K562 (cell line): ENCODE results near the gene PRSS21. TPM values are rescaled to one million over a fixed set of nuclear protein-coding genes. Genes with fewer than 3 reads are reported as not detected.

Experiments
- ATAC-seq: fragments of 200-7000 bp; cut with Tn5 transposase; 3 replicates; pipeline ENCODE4 v1.9.1; 2020; ENCODE audit warnings: moderate library complexity
- BruUV-seq: library from RNA; stranded (reverse); fragments of 400-500 nt; replicated peaks from 2 replicates; lab custom pipeline; 2021; lab: Mats Ljungman, UMichigan
- CTCF ChIA-PET: fragments of 300-600 bp; formaldehyde crosslinking; extraction: SDS; loops from one replicate; lab custom pipeline; 2021; ENCODE audit warnings: low intra/inter-chr PET ratio; lab: Yijun Ruan, JAX
- POLR2A ChIA-PET: fragments of 300-600, 350-650 bp; sonication (Branson Sonifier 250); formaldehyde crosslinking; extraction: SDS; loops from one replicate; lab custom pipeline; 2021; ENCODE audit warnings: antibody characterized with exemption, inconsistent platforms; lab: Yijun Ruan, JAX
- DNase-seq, 4 experiments: peaks; one replicate each; pipeline versions ENCODE4 v3.0.0 to v3.0.0-alpha.2; 2011 to 2018; ENCODE audit warnings: low spot score in 3 of 4, mixed read lengths in 3 of 4; ENCODE audit errors: extremely low read depth in 1 of 4
- FAIRE-seq: peaks from 2 replicates; lab custom pipeline; 2011; peaks lifted over from hg19 to GRCh38; lab: Jason Lieb, UNC
- H2AFZ ChIP-seq: 2 replicates; pipeline ENCODE4 v1.6.0; 2011; ENCODE audit warnings: low read depth, low read length, control low read depth, inconsistent platforms
- H3K27ac ChIP-seq: fragments of 200-600 bp; 3 replicates; pipeline ENCODE4 v1.8.0; 2011; ENCODE audit warnings: low read depth, mild to moderate bottlenecking, control low read depth, inconsistent platforms, low read length, moderate library complexity, mixed read lengths; ENCODE audit errors: extremely low read depth
- H3K27me3 ChIP-seq, 2 experiments: fragments of 300-600 bp in 1 of 2; 2 replicates in 1 of 2; 3 replicates in 1 of 2; pipeline versions ENCODE4 v1.6.0 to v1.8.0; 2011; ENCODE audit warnings: inconsistent platforms in 2 of 2, low read length in 2 of 2, mild to moderate bottlenecking in 1 of 2, mixed read lengths in 1 of 2, moderate library complexity in 1 of 2; ENCODE audit not compliant: control insufficient read depth in 2 of 2, insufficient read depth in 2 of 2
- H3K36me3 ChIP-seq: fragments of 300-600 bp; 3 replicates; pipeline ENCODE4 v1.8.0; 2011; ENCODE audit warnings: mild to moderate bottlenecking, low read length, inconsistent platforms; ENCODE audit not compliant: control insufficient read depth, insufficient read depth
- H3K4me1 ChIP-seq, 2 experiments: fragments of 200-600 bp in 1 of 2; replicated peaks in 1 of 2; 2 replicates in 1 of 2; 3 replicates in 1 of 2; pipeline versions ENCODE4 v1.5.1 to v1.8.0; 2011; ENCODE audit warnings: inconsistent platforms in 2 of 2, low read length in 2 of 2, mild to moderate bottlenecking in 1 of 2, mixed read lengths in 1 of 2, moderate library complexity in 1 of 2; ENCODE audit not compliant: control insufficient read depth in 2 of 2, insufficient read depth in 2 of 2
- H3K4me2 ChIP-seq: 2 replicates; pipeline ENCODE4 v1.6.1; 2011; ENCODE audit warnings: low read length, control low read depth, inconsistent platforms, mixed read lengths; ENCODE audit not compliant: insufficient read depth
- H3K4me3 ChIP-seq: fragments of 200-600 bp; sonication (generic), shearing (Covaris generic); 2 replicates; pipeline ENCODE4 v1.5.1; 2016; ENCODE audit warnings: control low read depth, inconsistent platforms
- H3K79me2 ChIP-seq: fragments of 200-600 bp; 3 replicates; pipeline ENCODE4 v1.8.0; 2011; ENCODE audit warnings: low read length, inconsistent platforms; ENCODE audit not compliant: control insufficient read depth, insufficient read depth
- H3K9ac ChIP-seq, 2 experiments: 2 replicates each; pipeline versions ENCODE4 v1.6.0 to v1.6.1; 2011; ENCODE audit warnings: low read depth in 2 of 2, low read length in 2 of 2, control low read depth in 1 of 2, inconsistent platforms in 1 of 2, mild to moderate bottlenecking in 1 of 2, mixed read lengths in 1 of 2; ENCODE audit not compliant: insufficient read depth in 1 of 2
- H3K9me1 ChIP-seq: one replicate; pipeline ENCODE4 v1.6.0; 2011; ENCODE audit warnings: inconsistent platforms, mild to moderate bottlenecking, low read length, moderate library complexity; ENCODE audit not compliant: control insufficient read depth, insufficient read depth
- H3K9me3 ChIP-seq: replicated peaks from 2 replicates; pipeline ENCODE4 v1.5.1; 2011; ENCODE audit warnings: low read depth, low read length, inconsistent platforms; ENCODE audit not compliant: control insufficient read depth, insufficient read depth
- H4K20me1 ChIP-seq: replicated peaks from 2 replicates; pipeline ENCODE4 v1.6.1; 2011; ENCODE audit warnings: low read length, inconsistent platforms, mixed read lengths; ENCODE audit not compliant: control insufficient read depth, insufficient read depth
- FOXP1 ChIP-seq: sonication (generic); formaldehyde crosslinking; IDR thresholded peaks from 2 replicates; pipeline ENCODE4 v1.8.0; 2022; ENCODE audit warnings: mild to moderate bottlenecking, missing genetic modification reagents
- LEF1 ChIP-seq: fragments of 450-650 bp; IDR thresholded peaks from 2 replicates; pipeline ENCODE4 v1.6.1; 2016; ENCODE audit warnings: mild to moderate bottlenecking
- POLR2H ChIP-seq: IDR thresholded peaks from 2 replicates; pipeline ENCODE4 v1.6.1; 2016; ENCODE audit warnings: missing genetic modification characterization, low read depth, mild to moderate bottlenecking, control low read depth, missing compliant biosample characterization, moderate library complexity
- STAT5A ChIP-seq: IDR thresholded peaks from 2 replicates; pipeline ENCODE4 v1.6.1; 2012; ENCODE audit warnings: low read length, inconsistent platforms, borderline replicate concordance
- TSC22D4 ChIP-seq: fragments of 450-650 bp; IDR thresholded peaks from 2 replicates; pipeline ENCODE4 v1.6.1; 2016; ENCODE audit warnings: missing genetic modification characterization, missing biosample characterization, control low read depth
- ZNF24 ChIP-seq: fragments of 450-650 bp; IDR thresholded peaks from 2 replicates; pipeline ENCODE4 v1.6.1; 2016
- WGBS: fragments of 100-300 bp; shearing (Covaris generic); methylation state at CpG from one replicate; pipeline ENCODE4 v1.1.6; 2016; ENCODE audit warnings: low coverage, mixed read lengths; ENCODE audit not compliant: insufficient coverage; ENCODE audit errors: missing lambda C conversion rate; 5-methylcytosine and 5-hydroxymethylcytosine counted together
- in situ Hi-C: fragments of 300-500 bp; cut with MboI; formaldehyde crosslinking; loops from 4 replicates; pipeline ENCODE4 v1.15.0; 2018; ENCODE audit warnings: inconsistent platforms, mixed read lengths
- intact Hi-C: fragments of 100-400 bp; cut with micrococcal nuclease; formaldehyde crosslinking; loops from 2 replicates; pipeline ENCODE4 v1.14.2; 2022
- polyA plus RNA-seq, 8 experiments: library from polyadenylated mRNA; depleted of rRNA in 4 of 8; stranded (reverse) in 5 of 8; unstranded in 3 of 8; fragments of >200 nt; fragmentation: Nextera tagmentation in 2 of 8; fragmentation: Illumina TruSeq in 1 of 8; extraction: Ambion mirVana in 2 of 8; extraction: Trizol in 1 of 8; gene quantifications; 2 replicates each; pipeline versions ENCODE4 v1.2.1 to v1.2.3, GENCODE V29; 2011 to 2014; ENCODE audit warnings: inconsistent platforms in 1 of 8, missing spikeins in 1 of 8
- total RNA-seq, 7 experiments: library from RNA; depleted of rRNA in 6 of 7; stranded (reverse); fragments of >200 nt in 6 of 7; fragmentation: Illumina TruSeq in 2 of 7; extraction: Trizol in 2 of 7; gene quantifications; 2 replicates each; pipeline versions ENCODE4 v1.2.1 to v1.2.3, GENCODE V29; 2011 to 2021; ENCODE audit warnings: low replicate concordance in 1 of 7
- TF ChIP-seq, protein P1 (sequence below): fragments of 450-650 bp; IDR thresholded peaks from 2 replicates; pipeline ENCODE4 v1.6.1; 2016; ENCODE audit warnings: mild to moderate bottlenecking, moderate library complexity

The PRSS21 gene
- total and polyA plus RNA-seq, 9 of the 15 experiments (the other 6 are each of a cell fraction or from before 2014, with no cell fraction given), result 12.1 to 121 (median 61.3) TPM

DNA sequence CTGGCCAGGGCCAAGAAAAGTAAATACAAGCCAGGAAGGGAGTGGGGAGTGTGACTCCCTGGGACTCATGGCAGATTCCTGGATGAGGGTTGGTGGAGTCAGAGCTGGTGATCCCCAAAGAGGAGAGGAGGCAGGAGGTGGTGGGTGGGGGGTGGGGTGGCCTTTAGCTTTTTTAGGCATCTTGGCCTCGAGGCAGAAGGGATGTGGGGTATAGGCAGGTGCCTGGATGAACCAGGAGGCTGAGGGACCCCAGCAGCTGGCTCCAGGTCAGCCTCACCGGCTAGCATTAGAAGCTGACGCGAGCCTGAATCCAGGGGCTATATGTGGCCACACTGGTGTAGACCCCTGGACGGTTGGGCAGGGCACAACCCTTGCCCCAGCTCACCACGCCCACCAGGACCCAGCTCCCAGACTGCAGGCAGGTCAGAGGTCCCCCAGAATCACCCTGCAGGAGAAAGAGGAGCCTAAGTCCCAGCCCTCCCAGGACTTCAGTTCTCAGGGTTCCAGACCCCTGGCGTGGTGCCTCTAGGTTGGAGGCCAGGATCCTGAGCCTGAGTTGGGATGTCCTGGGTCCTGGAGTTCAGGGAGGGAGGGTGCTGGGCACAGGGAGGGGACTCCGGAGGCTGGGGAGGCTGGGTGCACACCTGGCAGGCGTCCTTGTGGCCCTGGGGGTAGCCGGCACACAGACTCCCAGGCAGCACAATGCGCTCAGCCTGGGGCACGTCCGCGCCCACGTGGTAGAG, 32.5 kb upstream of the PRSS21 start (continued):
- TF ChIP-seq POLR2H (tag) (no peak), ZNF24 (no peak), FOXP1 (CRISPR knock-in tag) (no peak), TSC22D4 (tag) (no peak), LEF1 (no peak), STAT5A (no peak)
- TF ChIP-seq, all 486 proteins: peak for 0

DNA sequence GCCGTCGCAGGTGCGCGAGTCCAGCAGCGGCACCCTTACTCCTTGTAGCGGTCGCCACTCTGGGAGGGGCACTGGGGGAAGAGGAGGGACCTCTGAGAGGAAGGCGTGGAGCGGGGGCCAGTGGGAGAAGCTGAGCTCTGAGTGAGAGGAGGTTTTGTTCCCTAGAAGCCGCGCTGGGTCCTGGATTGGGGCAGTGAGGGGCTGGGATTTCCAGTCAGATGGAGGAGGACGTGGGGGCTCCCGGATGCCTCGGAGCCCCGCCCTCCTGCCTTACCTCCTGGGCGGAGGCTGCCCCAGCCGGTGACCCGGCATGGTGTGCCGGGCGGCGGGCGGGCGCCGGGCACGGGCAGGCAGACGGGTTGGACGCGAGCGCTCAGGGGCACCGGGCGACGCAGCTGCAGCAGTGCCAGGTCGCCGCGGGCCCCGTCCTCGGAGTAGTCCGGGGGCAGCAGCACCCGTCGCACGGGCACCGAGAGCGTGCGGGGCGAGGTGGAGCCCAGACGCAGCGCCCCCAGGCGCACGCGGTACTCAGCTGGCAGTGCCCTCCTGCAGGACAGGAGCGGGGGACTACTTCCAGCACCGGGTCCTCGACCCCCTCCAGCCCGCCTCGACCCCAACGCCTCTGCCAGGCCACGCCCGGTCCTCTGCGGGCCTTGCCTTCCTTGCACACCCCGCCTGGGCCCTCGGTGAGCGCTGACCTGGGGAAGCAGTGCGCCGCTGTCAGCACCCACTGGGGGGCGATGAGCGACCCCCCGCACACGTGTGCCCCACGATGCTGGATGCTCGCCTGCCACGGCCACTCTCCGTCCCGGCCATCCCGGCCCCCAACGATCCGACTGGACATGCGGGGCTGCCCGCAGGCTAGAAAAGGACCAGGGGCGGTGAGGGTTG, 31.7 kb upstream of the PRSS21 start:
- no TSS peak for BruUV-seq
- DNase-seq (peak in 3 of 4 experiments; percentile 47 to 62 (median 60)), FAIRE-seq (no peak), ATAC-seq (peak; percentile 68)
- no peaks in the 10 kb centered on the region for H3K79me2 ChIP-seq
- POLR2A ChIA-PET, result no interaction called here
- no peaks in the 10 kb centered on the region for H3K9me3 ChIP-seq
- H3K4me3 ChIP-seq, result no peak overlapping the region
- peak overlapping the region in 1 of 2 experiments; percentile 31; a peak in 2 of 4 replicates for H3K9ac ChIP-seq
- H3K27me3 ChIP-seq, result peaks cover 9 to 19% of the 10 kb centered on the region in 2 experiments; a peak in 4 of 5 replicates
- 0 out of 2 replicates have a peak, but pooled peaks cover 4% of the 10 kb centered on the region for H4K20me1 ChIP-seq
- intact Hi-C loops, result no loop called here
- in situ Hi-C loops, result no loop called here
- no peaks in the 10 kb centered on the region for H3K9me1 ChIP-seq
- H3K4me2 ChIP-seq, result no peak overlapping the region
- CTCF ChIA-PET, result no interaction called here
- H3K27ac ChIP-seq, result no peak overlapping the region
- 44% methylated on average over 45 of the region's 79 CpGs for WGBS
- H3K4me1 ChIP-seq, result peaks cover 4 to 31% of the 10 kb centered on the region in 2 experiments; a peak in 4 of 5 replicates
- no peak overlapping the region for H2AFZ ChIP-seq
- no peaks in the 10 kb centered on the region for H3K36me3 ChIP-seq
- TF ChIP-seq, protein P1, sequence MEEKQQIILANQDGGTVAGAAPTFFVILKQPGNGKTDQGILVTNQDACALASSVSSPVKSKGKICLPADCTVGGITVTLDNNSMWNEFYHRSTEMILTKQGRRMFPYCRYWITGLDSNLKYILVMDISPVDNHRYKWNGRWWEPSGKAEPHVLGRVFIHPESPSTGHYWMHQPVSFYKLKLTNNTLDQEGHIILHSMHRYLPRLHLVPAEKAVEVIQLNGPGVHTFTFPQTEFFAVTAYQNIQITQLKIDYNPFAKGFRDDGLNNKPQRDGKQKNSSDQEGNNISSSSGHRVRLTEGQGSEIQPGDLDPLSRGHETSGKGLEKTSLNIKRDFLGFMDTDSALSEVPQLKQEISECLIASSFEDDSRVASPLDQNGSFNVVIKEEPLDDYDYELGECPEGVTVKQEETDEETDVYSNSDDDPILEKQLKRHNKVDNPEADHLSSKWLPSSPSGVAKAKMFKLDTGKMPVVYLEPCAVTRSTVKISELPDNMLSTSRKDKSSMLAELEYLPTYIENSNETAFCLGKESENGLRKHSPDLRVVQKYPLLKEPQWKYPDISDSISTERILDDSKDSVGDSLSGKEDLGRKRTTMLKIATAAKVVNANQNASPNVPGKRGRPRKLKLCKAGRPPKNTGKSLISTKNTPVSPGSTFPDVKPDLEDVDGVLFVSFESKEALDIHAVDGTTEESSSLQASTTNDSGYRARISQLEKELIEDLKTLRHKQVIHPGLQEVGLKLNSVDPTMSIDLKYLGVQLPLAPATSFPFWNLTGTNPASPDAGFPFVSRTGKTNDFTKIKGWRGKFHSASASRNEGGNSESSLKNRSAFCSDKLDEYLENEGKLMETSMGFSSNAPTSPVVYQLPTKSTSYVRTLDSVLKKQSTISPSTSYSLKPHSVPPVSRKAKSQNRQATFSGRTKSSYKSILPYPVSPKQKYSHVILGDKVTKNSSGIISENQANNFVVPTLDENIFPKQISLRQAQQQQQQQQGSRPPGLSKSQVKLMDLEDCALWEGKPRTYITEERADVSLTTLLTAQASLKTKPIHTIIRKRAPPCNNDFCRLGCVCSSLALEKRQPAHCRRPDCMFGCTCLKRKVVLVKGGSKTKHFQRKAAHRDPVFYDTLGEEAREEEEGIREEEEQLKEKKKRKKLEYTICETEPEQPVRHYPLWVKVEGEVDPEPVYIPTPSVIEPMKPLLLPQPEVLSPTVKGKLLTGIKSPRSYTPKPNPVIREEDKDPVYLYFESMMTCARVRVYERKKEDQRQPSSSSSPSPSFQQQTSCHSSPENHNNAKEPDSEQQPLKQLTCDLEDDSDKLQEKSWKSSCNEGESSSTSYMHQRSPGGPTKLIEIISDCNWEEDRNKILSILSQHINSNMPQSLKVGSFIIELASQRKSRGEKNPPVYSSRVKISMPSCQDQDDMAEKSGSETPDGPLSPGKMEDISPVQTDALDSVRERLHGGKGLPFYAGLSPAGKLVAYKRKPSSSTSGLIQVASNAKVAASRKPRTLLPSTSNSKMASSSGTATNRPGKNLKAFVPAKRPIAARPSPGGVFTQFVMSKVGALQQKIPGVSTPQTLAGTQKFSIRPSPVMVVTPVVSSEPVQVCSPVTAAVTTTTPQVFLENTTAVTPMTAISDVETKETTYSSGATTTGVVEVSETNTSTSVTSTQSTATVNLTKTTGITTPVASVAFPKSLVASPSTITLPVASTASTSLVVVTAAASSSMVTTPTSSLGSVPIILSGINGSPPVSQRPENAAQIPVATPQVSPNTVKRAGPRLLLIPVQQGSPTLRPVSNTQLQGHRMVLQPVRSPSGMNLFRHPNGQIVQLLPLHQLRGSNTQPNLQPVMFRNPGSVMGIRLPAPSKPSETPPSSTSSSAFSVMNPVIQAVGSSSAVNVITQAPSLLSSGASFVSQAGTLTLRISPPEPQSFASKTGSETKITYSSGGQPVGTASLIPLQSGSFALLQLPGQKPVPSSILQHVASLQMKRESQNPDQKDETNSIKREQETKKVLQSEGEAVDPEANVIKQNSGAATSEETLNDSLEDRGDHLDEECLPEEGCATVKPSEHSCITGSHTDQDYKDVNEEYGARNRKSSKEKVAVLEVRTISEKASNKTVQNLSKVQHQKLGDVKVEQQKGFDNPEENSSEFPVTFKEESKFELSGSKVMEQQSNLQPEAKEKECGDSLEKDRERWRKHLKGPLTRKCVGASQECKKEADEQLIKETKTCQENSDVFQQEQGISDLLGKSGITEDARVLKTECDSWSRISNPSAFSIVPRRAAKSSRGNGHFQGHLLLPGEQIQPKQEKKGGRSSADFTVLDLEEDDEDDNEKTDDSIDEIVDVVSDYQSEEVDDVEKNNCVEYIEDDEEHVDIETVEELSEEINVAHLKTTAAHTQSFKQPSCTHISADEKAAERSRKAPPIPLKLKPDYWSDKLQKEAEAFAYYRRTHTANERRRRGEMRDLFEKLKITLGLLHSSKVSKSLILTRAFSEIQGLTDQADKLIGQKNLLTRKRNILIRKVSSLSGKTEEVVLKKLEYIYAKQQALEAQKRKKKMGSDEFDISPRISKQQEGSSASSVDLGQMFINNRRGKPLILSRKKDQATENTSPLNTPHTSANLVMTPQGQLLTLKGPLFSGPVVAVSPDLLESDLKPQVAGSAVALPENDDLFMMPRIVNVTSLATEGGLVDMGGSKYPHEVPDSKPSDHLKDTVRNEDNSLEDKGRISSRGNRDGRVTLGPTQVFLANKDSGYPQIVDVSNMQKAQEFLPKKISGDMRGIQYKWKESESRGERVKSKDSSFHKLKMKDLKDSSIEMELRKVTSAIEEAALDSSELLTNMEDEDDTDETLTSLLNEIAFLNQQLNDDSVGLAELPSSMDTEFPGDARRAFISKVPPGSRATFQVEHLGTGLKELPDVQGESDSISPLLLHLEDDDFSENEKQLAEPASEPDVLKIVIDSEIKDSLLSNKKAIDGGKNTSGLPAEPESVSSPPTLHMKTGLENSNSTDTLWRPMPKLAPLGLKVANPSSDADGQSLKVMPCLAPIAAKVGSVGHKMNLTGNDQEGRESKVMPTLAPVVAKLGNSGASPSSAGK, result peak; percentile 84
